ENCODE measurements around the gene RIN3.

Gene RIN3

DNA sequence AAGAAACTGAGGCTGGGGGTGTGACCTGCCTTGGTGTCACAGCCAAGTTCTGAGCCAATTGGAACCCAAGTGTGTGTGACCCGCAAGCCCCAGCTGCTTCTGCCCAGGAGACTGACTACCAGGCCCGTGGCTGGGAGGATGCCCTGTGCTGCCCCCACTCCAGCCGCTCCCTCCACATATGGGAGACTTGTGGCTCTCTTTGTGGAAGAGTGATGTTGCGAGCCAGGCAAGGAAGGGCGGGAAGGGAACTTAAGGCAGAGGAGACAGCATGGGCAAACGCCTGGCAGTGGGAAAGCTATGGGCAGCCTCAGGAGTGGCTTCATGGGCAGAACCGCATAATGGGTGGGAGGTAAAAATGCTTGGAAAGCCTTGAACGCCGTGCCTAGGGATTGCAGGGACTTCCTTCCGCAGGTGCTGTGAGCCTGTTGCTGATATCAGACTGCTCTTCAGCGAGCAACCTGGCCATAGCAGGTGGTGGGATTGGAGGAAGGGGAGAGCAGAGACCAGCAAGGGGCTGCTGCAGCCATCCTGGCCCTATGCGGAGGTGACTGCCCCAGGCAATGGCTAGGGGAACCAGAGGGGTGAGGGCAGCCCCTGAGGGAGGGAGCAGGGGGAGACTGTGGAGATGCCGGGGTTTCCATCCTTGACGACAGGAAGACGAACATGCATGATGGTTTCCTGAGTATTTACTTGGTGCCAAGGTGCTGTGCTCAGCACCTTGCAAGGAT lies 119.1 kb downstream of the RIN3 start:
- DNase-seq (ENCODE audit: low read depth, low spot score), result no peak
- in situ Hi-C loops (cut with HindIII; ENCODE audit: low sequenced_read_pairs), result no loop called here
- no peak overlapping the region for H3K4me3 ChIP-seq (ENCODE audit: low read depth, low read length)
- TF ChIP-seq, protein P1, sequence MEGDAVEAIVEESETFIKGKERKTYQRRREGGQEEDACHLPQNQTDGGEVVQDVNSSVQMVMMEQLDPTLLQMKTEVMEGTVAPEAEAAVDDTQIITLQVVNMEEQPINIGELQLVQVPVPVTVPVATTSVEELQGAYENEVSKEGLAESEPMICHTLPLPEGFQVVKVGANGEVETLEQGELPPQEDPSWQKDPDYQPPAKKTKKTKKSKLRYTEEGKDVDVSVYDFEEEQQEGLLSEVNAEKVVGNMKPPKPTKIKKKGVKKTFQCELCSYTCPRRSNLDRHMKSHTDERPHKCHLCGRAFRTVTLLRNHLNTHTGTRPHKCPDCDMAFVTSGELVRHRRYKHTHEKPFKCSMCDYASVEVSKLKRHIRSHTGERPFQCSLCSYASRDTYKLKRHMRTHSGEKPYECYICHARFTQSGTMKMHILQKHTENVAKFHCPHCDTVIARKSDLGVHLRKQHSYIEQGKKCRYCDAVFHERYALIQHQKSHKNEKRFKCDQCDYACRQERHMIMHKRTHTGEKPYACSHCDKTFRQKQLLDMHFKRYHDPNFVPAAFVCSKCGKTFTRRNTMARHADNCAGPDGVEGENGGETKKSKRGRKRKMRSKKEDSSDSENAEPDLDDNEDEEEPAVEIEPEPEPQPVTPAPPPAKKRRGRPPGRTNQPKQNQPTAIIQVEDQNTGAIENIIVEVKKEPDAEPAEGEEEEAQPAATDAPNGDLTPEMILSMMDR (IDR thresholded peaks at IDR 0.05; ENCODE audit: low read depth, low read length), result no peak

DNA sequence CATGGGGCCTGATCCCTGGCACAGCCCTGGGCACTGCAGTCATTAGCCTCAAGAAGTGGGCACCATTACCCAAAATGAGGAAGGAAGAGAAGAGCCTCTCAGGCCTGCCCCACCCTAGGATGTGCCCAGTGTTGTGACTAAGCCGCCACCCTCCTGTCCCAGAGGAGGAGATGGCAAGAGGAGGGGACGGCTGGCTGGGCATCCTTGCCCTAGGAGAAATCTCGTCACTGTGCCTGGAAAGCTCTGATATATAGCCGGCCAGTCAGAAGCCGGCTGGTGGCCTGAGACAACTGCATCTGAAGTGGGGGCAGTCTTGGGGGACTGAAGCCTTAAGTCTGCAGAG lies 119.7 kb downstream of the RIN3 start:
- no peak overlapping the region for H3K4me3 ChIP-seq (ENCODE audit: low read depth, low read length)
- TF ChIP-seq, protein P1 (IDR thresholded peaks at IDR 0.05; ENCODE audit: low read depth, low read length), result no peak
- no peak for DNase-seq (ENCODE audit: low read depth, low spot score)
- in situ Hi-C loops (cut with HindIII; ENCODE audit: low sequenced_read_pairs), result no loop called here

DNA sequence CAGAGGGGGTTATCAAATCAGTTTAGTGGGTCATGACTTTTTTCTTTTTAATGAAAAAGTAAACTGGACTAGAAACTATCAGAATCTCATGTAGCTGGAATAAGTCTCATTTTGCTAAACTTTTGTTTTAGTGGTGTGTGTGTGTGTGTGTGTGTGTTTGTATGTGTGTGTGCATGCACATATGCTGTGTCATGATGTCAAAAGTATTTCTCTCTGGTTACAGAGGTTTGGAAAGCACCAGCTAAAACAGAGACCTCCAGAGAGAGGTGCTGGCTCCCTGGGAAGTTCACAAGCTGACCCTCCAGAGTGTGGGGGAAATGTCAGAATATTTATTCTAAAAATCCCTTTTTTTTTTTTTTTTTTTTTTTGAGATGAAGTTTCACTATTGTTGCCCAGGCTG lies 120.1 kb downstream of the RIN3 start:
- TF ChIP-seq, protein P1 (IDR thresholded peaks at IDR 0.05; ENCODE audit: low read depth, low read length), result no peak
- in situ Hi-C loops (cut with HindIII; ENCODE audit: low sequenced_read_pairs), result no loop called here

DNA sequence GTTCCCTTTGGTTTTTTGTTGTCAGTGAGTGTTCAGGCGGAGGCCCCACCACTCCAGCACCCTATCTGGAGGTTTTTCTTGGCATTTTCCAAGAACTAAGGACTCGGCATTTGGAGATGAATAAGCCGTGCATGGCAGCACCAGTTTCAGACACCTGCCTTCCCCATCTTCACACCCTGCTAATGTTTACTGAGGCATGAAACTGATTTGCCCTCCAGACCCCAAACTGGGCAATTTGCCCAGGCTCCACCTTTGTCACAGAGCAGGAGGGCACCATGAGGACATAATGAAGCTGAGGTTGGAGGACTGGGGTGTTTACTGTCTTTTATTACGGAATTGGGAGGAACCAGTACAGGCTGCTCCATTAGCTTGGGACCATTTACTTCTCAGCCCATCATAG lies 121.5 kb downstream of the RIN3 start:
- H3K4me3 ChIP-seq (ENCODE audit: low read depth, low read length), result no peak overlapping the region
- in situ Hi-C loops (cut with HindIII; ENCODE audit: low sequenced_read_pairs), result no loop called here

More for the DNA sequence above, 120.1 kb downstream of the RIN3 start:
- no peak overlapping the region for H3K4me3 ChIP-seq (ENCODE audit: low read depth, low read length)
- peak; percentile 32 for DNase-seq (ENCODE audit: low read depth, low spot score)

DNA sequence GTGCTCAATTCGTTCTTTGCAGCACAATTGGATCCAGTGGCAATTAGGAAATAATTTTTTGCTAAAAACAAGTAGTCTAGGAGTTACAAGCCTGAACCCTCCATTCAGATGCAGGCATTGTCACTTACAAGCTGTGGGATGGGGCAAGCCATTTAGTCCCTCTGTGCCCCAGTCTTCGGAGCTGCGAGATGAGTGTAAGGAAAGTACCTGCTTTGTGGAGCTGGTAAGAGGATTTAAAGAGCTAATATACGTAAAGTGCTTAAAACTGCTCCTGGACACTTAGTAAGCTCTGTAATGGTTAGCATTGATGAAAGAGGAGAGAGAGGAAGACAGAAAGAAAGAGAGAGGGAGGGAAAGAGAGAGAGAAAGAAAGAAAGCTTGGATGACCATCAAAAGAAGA lies 122.3 kb downstream of the RIN3 start:
- no peak overlapping the region for H3K4me3 ChIP-seq (ENCODE audit: low read depth, low read length)
- in situ Hi-C loops (cut with HindIII; ENCODE audit: low sequenced_read_pairs), result no loop called here
- DNase-seq (ENCODE audit: low read depth, low spot score), result no peak

More for the DNA sequence above, 121.5 kb downstream of the RIN3 start:
- TF ChIP-seq, protein P1 (IDR thresholded peaks at IDR 0.05; ENCODE audit: low read depth, low read length), result no peak
- no peak for DNase-seq (ENCODE audit: low read depth, low spot score)

DNA sequence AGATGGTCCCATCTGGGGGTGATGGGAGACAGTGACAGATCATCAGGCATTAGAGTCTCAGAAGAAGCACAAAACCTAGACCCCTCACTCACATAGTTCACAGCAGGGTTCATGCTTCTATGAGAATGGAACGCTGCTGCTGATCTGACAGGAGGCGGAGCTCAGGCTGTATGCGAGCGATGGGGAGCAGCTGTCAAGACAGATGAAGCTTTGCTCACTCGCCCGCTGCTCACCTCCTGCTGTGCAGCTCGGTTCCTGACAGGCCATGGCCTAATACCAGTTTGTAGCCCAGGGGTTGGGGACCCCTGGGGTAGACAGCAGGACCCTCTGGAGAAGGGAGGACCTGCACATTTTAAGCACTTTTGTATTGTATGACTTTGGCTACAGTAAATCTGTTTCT lies 123.6 kb downstream of the RIN3 start:
- TF ChIP-seq, protein P1 (IDR thresholded peaks at IDR 0.05; ENCODE audit: low read depth, low read length), result no peak

More for the DNA sequence above, 122.3 kb downstream of the RIN3 start:
- TF ChIP-seq, protein P1 (IDR thresholded peaks at IDR 0.05; ENCODE audit: low read depth, low read length), result no peak

More for the DNA sequence above, 123.6 kb downstream of the RIN3 start:
- DNase-seq (ENCODE audit: low read depth, low spot score), result peak; percentile 38
- in situ Hi-C loops (cut with HindIII; ENCODE audit: low sequenced_read_pairs), result no loop called here
- no peak overlapping the region for H3K4me3 ChIP-seq (ENCODE audit: low read depth, low read length)
